Brain microvascular endothelial cell (primary cell): ENCODE data around the gene TMEM135.

Experiments used
- DNase-seq: peaks from one replicate; pipeline ENCODE4 v3.0.0-alpha.2; 2020
- H3K27ac ChIP-seq: fragments of 250-450 bp; sonication (Bioruptor Pico); 2 replicates; pipeline ENCODE4 v1.5.1; 2020; ENCODE audit warnings: mild to moderate bottlenecking, moderate library complexity
- H3K27me3 ChIP-seq: fragments of 250-450 bp; sonication (Bioruptor Pico); replicated peaks from 2 replicates; pipeline ENCODE4 v1.5.1; 2020; ENCODE audit warnings: mild to moderate bottlenecking
- H3K36me3 ChIP-seq: fragments of 250-450 bp; sonication (Bioruptor Pico); replicated peaks from 2 replicates; pipeline ENCODE4 v1.5.1; 2020; ENCODE audit warnings: mild to moderate bottlenecking
- H3K4me3 ChIP-seq: 2 replicates; pipeline ENCODE4 v1.5.1; 2011; ENCODE audit warnings: low read depth, mild to moderate bottlenecking, control low read depth, low read length, moderate library complexity
- CTCF ChIP-seq: IDR thresholded peaks from 2 replicates; pipeline ENCODE4 v1.5.1; 2011; ENCODE audit warnings: low read depth, mild to moderate bottlenecking, moderate library complexity, low read length, control low read depth, inconsistent platforms; ENCODE audit errors: missing control alignments
- in situ Hi-C: cut with HindIII; loops from 2 replicates; pipeline ENCODE4 v1.10.0; 2017; ENCODE audit warnings: low sequenced_read_pairs, low pct_ligation_motif_present

TMEM135 gene

GRCh38 chr11:87322568-87322967, 284.8 kb downstream of the TMEM135 start:
- in situ Hi-C loops: no loop called here
- H3K27ac ChIP-seq: no peak overlapping the region
- H3K27me3 ChIP-seq: no peaks in the 10 kb centered on the region
- no peak for DNase-seq
- H3K4me3 ChIP-seq: no peak overlapping the region
- H3K36me3 ChIP-seq: peaks cover 5% of the 10 kb centered on the region
- no peak for TF ChIP-seq CTCF

- no peak for TF ChIP-seq CTCF
- no peak for DNase-seq
- peaks cover 5% of the 10 kb centered on the region for H3K36me3 ChIP-seq
- H3K27me3 ChIP-seq: no peaks in the 10 kb centered on the region
- in situ Hi-C loops: no loop called here
- no peak overlapping the region for H3K27ac ChIP-seq
- no peak overlapping the region for H3K4me3 ChIP-seq
Observed at GRCh38 chr11:87323899-87324298, 286.2 kb downstream of the TMEM135 start.

- H3K27ac ChIP-seq: no peak overlapping the region
- no peak for DNase-seq
- in situ Hi-C loops: no loop called here
Observed at GRCh38 chr11:87324817-87325489, 287.2 kb downstream of the TMEM135 start.

GRCh38 chr11:87325490-87325872, 287.7 kb downstream of the TMEM135 start:
- H3K27me3 ChIP-seq: no peaks in the 10 kb centered on the region
- DNase-seq: no peak
- in situ Hi-C loops: no loop called here
- no peak for TF ChIP-seq CTCF
- H3K36me3 ChIP-seq: peaks cover 5% of the 10 kb centered on the region
- H3K4me3 ChIP-seq: no peak overlapping the region
- H3K27ac ChIP-seq: no peak overlapping the region

More at GRCh38 chr11:87324817-87325489, 287.2 kb downstream of the TMEM135 start:
- no peak for TF ChIP-seq CTCF
- H3K27me3 ChIP-seq: no peaks in the 10 kb centered on the region
- H3K4me3 ChIP-seq: no peak overlapping the region
- H3K36me3 ChIP-seq: peaks cover 5% of the 10 kb centered on the region

GRCh38 chr11:87326594-87326993, 288.9 kb downstream of the TMEM135 start:
- no peak overlapping the region for H3K27ac ChIP-seq
- TF ChIP-seq CTCF: no peak
- no peak overlapping the region for H3K4me3 ChIP-seq
- DNase-seq: no peak
- no peaks in the 10 kb centered on the region for H3K27me3 ChIP-seq
- peaks cover 2% of the 10 kb centered on the region for H3K36me3 ChIP-seq
- in situ Hi-C loops: no loop called here

GRCh38 chr11:87329172-87329571, 291.4 kb downstream of the TMEM135 start:
- H3K4me3 ChIP-seq: no peak overlapping the region
- H3K27ac ChIP-seq: no peak overlapping the region
- in situ Hi-C loops: no loop called here
- TF ChIP-seq CTCF: no peak
- H3K36me3 ChIP-seq: no peaks in the 10 kb centered on the region
- H3K27me3 ChIP-seq: no peaks in the 10 kb centered on the region
- no peak for DNase-seq
